Ramos (cell line): ENCODE measurements around the gene OR7C1.

Source experiments
- in situ Hi-C: fragments of 300-500 bp; cut with MboI; formaldehyde crosslinking; loops from one replicate; pipeline ENCODE4 v1.14.3; 2022; ENCODE audit warnings: low sequenced_read_pairs; ENCODE audit not compliant: unreplicated experiment

Gene OR7C1

GRCh38 chr19:14768001-14768400 is 67.0 kb downstream of the OR7C1 start:
- in situ Hi-C loops: loop anchor here (5.0 kb wide), 1 partner anchor 371 kb away; no protein-coding TSS in a partner anchor

- in situ Hi-C loops: loop anchor here (5.0 kb wide), 1 partner anchor 370 kb away; no protein-coding TSS in a partner anchor
These were observed 67.5 kb downstream of the OR7C1 start for GRCh38 chr19:14767466-14767971.

- in situ Hi-C loops: loop anchor here (5.0 kb wide), 1 partner anchor 369 kb away; no protein-coding TSS in a partner anchor
These were observed 69.1 kb downstream of the OR7C1 start for GRCh38 chr19:14765841-14766240.

- in situ Hi-C loops: loop anchor here (5.0 kb wide), 1 partner anchor 368 kb away; no protein-coding TSS in a partner anchor
These were observed 69.6 kb downstream of the OR7C1 start for GRCh38 chr19:14765403-14765802.

- in situ Hi-C loops: no loop called here
These were observed 70.6 kb downstream of the OR7C1 start for GRCh38 chr19:14764401-14764800.

GRCh38 chr19:14763497-14764145 is 71.4 kb downstream of the OR7C1 start:
- in situ Hi-C loops: no loop called here

GRCh38 chr19:14762111-14762510 is 72.9 kb downstream of the OR7C1 start:
- in situ Hi-C loops: no loop called here

- in situ Hi-C loops: no loop called here
These were observed 73.4 kb downstream of the OR7C1 start for GRCh38 chr19:14761607-14762006.

- in situ Hi-C loops: no loop called here
These were observed 76.2 kb downstream of the OR7C1 start for GRCh38 chr19:14758816-14759215.

GRCh38 chr19:14748601-14749000 is 86.4 kb downstream of the OR7C1 start:
- in situ Hi-C loops: no loop called here
